Germinal center (tissue), 1 donor: ENCODE results near the gene SLC12A9.
A peak's percentile ranks its signal among the peaks of the same experiment; 100 is the strongest.
"Not testable (repeated sequence)": the region's sequence is repeated elsewhere in the genome, so short reads cannot be mapped to it uniquely, and the experiment has no call there.

ENCODE experiments used
- DNase-seq: peaks from one replicate; pipeline ENCODE4 v3.0.0; 2012; ENCODE audit warnings: mixed read lengths, low spot score

SLC12A9 gene

GRCh38 chr7:100896732-100897608 is 44.5 kb downstream of the SLC12A9 start:
- DNase-seq, result peak; percentile 59

GRCh38 chr7:100897772-100898454 is 45.4 kb downstream of the SLC12A9 start:
- DNase-seq, result no peak

GRCh38 chr7:100899432-100899831 is 46.9 kb downstream of the SLC12A9 start:
- DNase-seq, result no peak

GRCh38 chr7:100900978-100901377 is 48.5 kb downstream of the SLC12A9 start:
- DNase-seq, result no peak

DNA sequence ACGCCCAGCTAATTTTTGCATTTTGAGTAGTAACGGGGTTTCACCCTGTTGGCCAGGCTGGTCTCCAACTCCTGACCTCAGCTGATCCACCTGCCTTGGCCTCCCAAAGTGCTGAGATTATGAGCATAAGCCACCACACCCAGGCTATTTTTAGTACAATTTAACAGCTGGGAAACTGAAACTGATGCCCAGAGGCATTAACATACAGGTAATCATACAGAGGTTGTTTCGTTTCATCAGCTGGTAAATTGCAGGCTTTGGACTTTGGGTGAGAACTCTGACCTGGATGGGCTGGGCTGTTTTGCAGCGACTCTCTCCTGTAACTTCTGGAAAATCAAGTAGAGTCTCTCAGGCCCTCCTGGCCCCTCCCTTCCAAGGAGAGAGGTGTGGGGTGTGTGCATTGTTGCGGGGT is 49.4 kb downstream of the SLC12A9 start:
- DNase-seq, result no peak

- DNase-seq, result no peak
These were observed 50.1 kb downstream of the SLC12A9 start for GRCh38 chr7:100902638-100903037.

GRCh38 chr7:100908512-100908911 is 56.0 kb downstream of the SLC12A9 start:
- DNase-seq, result no peak

DNA sequence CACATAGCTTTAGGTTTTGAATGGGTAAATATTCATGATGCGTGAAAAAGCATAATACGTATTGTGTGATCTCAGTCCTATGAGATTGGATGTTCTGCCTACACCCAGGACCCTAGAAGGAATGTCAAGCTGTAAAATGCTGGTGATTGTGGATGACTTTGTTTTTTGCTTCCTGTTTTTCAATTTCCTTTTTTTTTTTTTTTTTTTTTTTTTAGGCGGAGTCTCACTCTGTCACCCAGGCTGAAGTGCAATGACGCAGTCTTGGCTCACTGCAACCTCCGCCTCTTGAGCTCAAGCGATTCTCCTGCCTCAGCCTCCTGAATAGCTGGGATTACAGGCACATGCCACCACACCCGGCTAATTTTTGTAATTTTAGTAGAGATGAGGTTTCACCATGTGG is 57.9 kb downstream of the SLC12A9 start:
- not testable (repeated sequence) for DNase-seq

GRCh38 chr7:100911484-100911883 is 59.0 kb downstream of the SLC12A9 start:
- no peak for DNase-seq

GRCh38 chr7:100914208-100914878 is 61.8 kb downstream of the SLC12A9 start:
- DNase-seq, result no peak

GRCh38 chr7:100914879-100915447 is 62.5 kb downstream of the SLC12A9 start:
- no peak for DNase-seq
